ENCODE data around the gene TTLL5. TPM values are rescaled to one million over a fixed set of nuclear protein-coding genes. Genes with fewer than 3 reads are reported as not detected.

The TTLL5 gene
- total and polyA plus RNA-seq, 2 of the 4 experiments (the other 2 are of a cell fraction), result 11.9 to 16.7 TPM

- H3K4me3 ChIP-seq (ENCODE audit: insufficient read depth, low read depth, low read length), result no peak overlapping the region
- no peak overlapping the region for H3K23ac ChIP-seq (ENCODE audit: low read depth, low read length)
- no peak overlapping the region for H2BK20ac ChIP-seq (ENCODE audit: low read depth, low read length)
- no peak overlapping the region for H4K91ac ChIP-seq (ENCODE audit: insufficient read depth, low read depth, low read length)
- H4K20me1 ChIP-seq (ENCODE audit: insufficient read depth, low read length), result no peaks in the 10 kb centered on the region
- no peak for TF ChIP-seq CTCF (conservative IDR thresholded peaks at IDR 0.05; ENCODE audit: low read depth, low read length)
- no peak for TF ChIP-seq MAFK (IDR thresholded peaks at IDR 0.05; ENCODE audit: low read depth, low read length)
- no peak for TF ChIP-seq MAZ (IDR thresholded peaks at IDR 0.05; ENCODE audit: borderline replicate concordance, low read depth, low read length)
- no peak for TF ChIP-seq ELK1 (IDR thresholded peaks at IDR 0.05; ENCODE audit: borderline replicate concordance, low read depth, low read length)
- TF ChIP-seq MXI1 (IDR thresholded peaks at IDR 0.05; ENCODE audit: borderline replicate concordance, low read depth, low read length), result no peak
- TF ChIP-seq FOS (IDR thresholded peaks at IDR 0.05; ENCODE audit: low read depth, low read length), result no peak
- no peak for TF ChIP-seq RAD21 (IDR thresholded peaks at IDR 0.05; ENCODE audit: low read length)
- no peak for TF ChIP-seq RCOR1 (IDR thresholded peaks at IDR 0.05; ENCODE audit: insufficient replicate concordance, low read length)
- no peak for TF ChIP-seq CHD1 (IDR thresholded peaks at IDR 0.05; ENCODE audit: low read depth, low read length)
- no peak for TF ChIP-seq CEBPB (IDR thresholded peaks at IDR 0.05; ENCODE audit: low read depth, low read length)
- H2BK5ac ChIP-seq (ENCODE audit: low read depth, low read length, poor library complexity, severe bottlenecking), result no peak overlapping the region
- no peak overlapping the region for H4K5ac ChIP-seq (ENCODE audit: low read depth, low read length)
- DNase-seq (no peak), ATAC-seq (ENCODE audit: low read depth) (no peak)
- no peak overlapping the region for H3K9ac ChIP-seq (ENCODE audit: low read depth, low read length)
- H3K14ac ChIP-seq (replicated peaks; ENCODE audit: low read depth, low read length), result no peak overlapping the region
- no peaks in the 10 kb centered on the region; the same call in 1 of the 2 replicates for H3K9me1 ChIP-seq (ENCODE audit: insufficient read depth, low read length)
- H2AK5ac ChIP-seq (ENCODE audit: low read depth, low read length), result no peak overlapping the region
- no peak overlapping the region for H3K18ac ChIP-seq (ENCODE audit: low read depth, low read length)
- H2AK9ac ChIP-seq (replicated peaks; ENCODE audit: low read depth, low read length, poor library complexity), result no peak overlapping the region
- no peak overlapping the region for H4K8ac ChIP-seq (ENCODE audit: low read depth in 2 of 2, low read length in 2 of 2)
- dilution Hi-C loops (cut with HindIII; ENCODE audit: low sequenced_read_pairs, unreplicated experiment), result no loop called here
- WGBS, 2 experiments (ENCODE audit: extremely low coverage in 2 of 2, insufficient read length in 1 of 2), result no CpG with 5 or more reads among the region's 2 CpGs
- no peaks in the 10 kb centered on the region for H3K9me3 ChIP-seq (ENCODE audit: control insufficient read depth, insufficient read depth, low read length)
- no peaks in the 10 kb centered on the region for H3K79me1 ChIP-seq (ENCODE audit: low read depth in 1 of 2, low read length in 2 of 2)
- H3K27me3 ChIP-seq (ENCODE audit: control insufficient read depth, insufficient read depth, low read length), result no peaks in the 10 kb centered on the region
- in situ Hi-C loops (cut with MboI; ENCODE audit: low sequenced_read_pairs), result no loop called here
- H3K56ac ChIP-seq (ENCODE audit: extremely low read depth, insufficient read depth, low read length), result no peak overlapping the region
- BruUV-seq (replicated peaks), result no TSS peak
- POLR2A ChIA-PET (ENCODE audit: unreplicated experiment), result no interaction called here
- H3K4me1 ChIP-seq (ENCODE audit: control insufficient read depth, insufficient read depth, low read length), result peaks cover 14% of the 10 kb centered on the region; the same call in 1 of the 2 replicates
- no peak overlapping the region for H3K4ac ChIP-seq (ENCODE audit: low read depth, low read length)
- no peak overlapping the region for H2BK120ac ChIP-seq (ENCODE audit: low read depth, low read length)
- no peaks in the 10 kb centered on the region for H3K36me3 ChIP-seq (ENCODE audit: control insufficient read depth, insufficient read depth, low read length)
- no peak overlapping the region for H3K4me2 ChIP-seq (ENCODE audit: low read depth, low read length)
- no peak overlapping the region for H2AFZ ChIP-seq (replicated peaks; ENCODE audit: low read length, poor library complexity)
- no peak overlapping the region for H2BK15ac ChIP-seq (ENCODE audit: low read depth, low read length)
- intact Hi-C loops (cut with micrococcal nuclease), result no loop called here
- CTCF ChIA-PET, result no interaction called here
- H3K27ac ChIP-seq (ENCODE audit: insufficient read depth, low read length), result no peak overlapping the region
Measured at GRCh38 chr14:75848167-75848913, 187.3 kb downstream of the TTLL5 start.
